Endodermal cell (in vitro differentiated cells): Measurements from ENCODE around the gene IGSF3. TPM values are rescaled to one million over a fixed set of nuclear protein-coding genes. Genes with fewer than 3 reads are reported as not detected.

Source experiments
- DNase-seq: peaks from one replicate; pipeline ENCODE4 v3.0.0-alpha.2; 2017
- H3K27ac ChIP-seq: 2 replicates; pipeline ENCODE4 v1.5.1; 2013; ENCODE audit warnings: mild to moderate bottlenecking, low read depth, low read length, moderate library complexity
- H3K27me3 ChIP-seq: 2 replicates; pipeline ENCODE4 v1.6.1; 2013; ENCODE audit warnings: mild to moderate bottlenecking, low read length, moderate library complexity; ENCODE audit not compliant: insufficient read depth, control insufficient read depth, poor library complexity, severe bottlenecking
- H3K36me3 ChIP-seq: 2 replicates; pipeline ENCODE4 v1.7.0; 2013; ENCODE audit warnings: mild to moderate bottlenecking, low read length, moderate library complexity; ENCODE audit not compliant: control insufficient read depth, insufficient read depth
- H3K4me1 ChIP-seq: one replicate; pipeline ENCODE4 v1.7.0; 2013; ENCODE audit warnings: low read length; ENCODE audit not compliant: control insufficient read depth, insufficient read depth
- H3K4me3 ChIP-seq: 2 replicates; pipeline ENCODE4 v1.5.1; 2013; ENCODE audit warnings: mild to moderate bottlenecking, low read length, moderate library complexity
- H3K9ac ChIP-seq: 2 replicates; pipeline ENCODE4 v1.6.1; 2013; ENCODE audit warnings: mild to moderate bottlenecking, low read length, moderate library complexity; ENCODE audit not compliant: poor library complexity, severe bottlenecking; ENCODE audit errors: extremely low read depth
- H3K9me3 ChIP-seq: 2 replicates; pipeline ENCODE4 v1.6.1; 2013; ENCODE audit warnings: mild to moderate bottlenecking, low read length, moderate library complexity; ENCODE audit not compliant: control insufficient read depth
- H3K27ac Mint-ChIP-seq: 2 replicates; pipeline ENCODE4 v1.8.0; 2020; ENCODE audit warnings: mixed read lengths
- H3K27me3 Mint-ChIP-seq: 2 replicates; pipeline ENCODE4 v1.8.0; 2021; ENCODE audit warnings: mild to moderate bottlenecking, mixed read lengths; ENCODE audit not compliant: insufficient read depth
- H3K36me3 Mint-ChIP-seq: 2 replicates; pipeline ENCODE4 v1.8.0; 2020; ENCODE audit warnings: low read depth, mixed read lengths
- H3K4me1 Mint-ChIP-seq: 2 replicates; pipeline ENCODE4 v1.8.0; 2020; ENCODE audit warnings: mixed read lengths
- H3K4me3 Mint-ChIP-seq: 2 replicates; pipeline ENCODE4 v1.8.0; 2020; ENCODE audit warnings: mild to moderate bottlenecking, moderate library complexity, mixed read lengths
- H3K9me3 Mint-ChIP-seq: 2 replicates; pipeline ENCODE4 v1.8.0; 2020; ENCODE audit warnings: mild to moderate bottlenecking, mixed read lengths
- CTCF ChIP-seq: fragments of 200-600 bp; sonication (generic); conservative IDR thresholded peaks from 2 replicates; pipeline ENCODE4 v1.5.0; 2021; ENCODE audit warnings: antibody characterized with exemption, mild to moderate bottlenecking
- WGBS, 2 experiments: methylation state at CpG; one replicate each; pipeline versions ENCODE4 v1.1.5 to v1.1.7; 2013; ENCODE audit warnings: missing lambda C conversion rate in 2 of 2, mixed read lengths in 1 of 2; ENCODE audit not compliant: insufficient coverage in 1 of 2, insufficient read length in 1 of 2; 5-methylcytosine and 5-hydroxymethylcytosine counted together
- total RNA-seq, 2 donors: library from RNA; stranded (reverse); fragmentation: NEBNext Ultra II Directional in 1 of 2; extraction: Animal tissue kit (Norgen Biotek cat#: 25700) in 1 of 2; gene quantifications; 2 replicates in 1 of 2; 3 replicates in 1 of 2; pipeline ENCODE4 v1.2.1, GENCODE V29; 2021

The IGSF3 gene
- total RNA-seq, 2 donors from 2014 or later, result 35.0 to 36.7 TPM

- WGBS, 2 experiments, result 92 to 97% methylated on average over 4 of the region's 4 CpGs
- Histone ChIP-seq H3K4me3 (no peak overlapping the region), H3K27ac (no peak overlapping the region), H3K4me1 (no peaks in the 10 kb centered on the region), H3K27me3 (no peaks in the 10 kb centered on the region), H3K36me3 (no peaks in the 10 kb centered on the region), H3K9me3 (peaks cover 5% of the 10 kb centered on the region), H3K9ac (no peak overlapping the region)
- peaks cover 3% of the 10 kb centered on the region for H3K4me1 Mint-ChIP-seq
- no peaks in the 10 kb centered on the region for H3K27me3 Mint-ChIP-seq
- H3K9me3 Mint-ChIP-seq, result peaks cover 22% of the 10 kb centered on the region
- no peak overlapping the region for H3K4me3 Mint-ChIP-seq
- H3K27ac Mint-ChIP-seq, result no peak overlapping the region
- no peak for TF ChIP-seq CTCF
- DNase-seq, result no peak
- peaks cover 18% of the 10 kb centered on the region for H3K36me3 Mint-ChIP-seq
Measured at GRCh38 chr1:116560704-116561490, 106.6 kb downstream of the IGSF3 start.

- H3K36me3 ChIP-seq, result no peaks in the 10 kb centered on the region
- H3K4me1 ChIP-seq, result no peaks in the 10 kb centered on the region
- H3K27ac ChIP-seq, result no peak overlapping the region
- H3K4me1 Mint-ChIP-seq, result peaks cover 13% of the 10 kb centered on the region
- no peaks in the 10 kb centered on the region for H3K27me3 ChIP-seq
- no peak overlapping the region for H3K4me3 ChIP-seq
- no peak overlapping the region for H3K27ac Mint-ChIP-seq
- H3K9me3 Mint-ChIP-seq, result peaks cover 22% of the 10 kb centered on the region
- 93 to 100% methylated on average over 5 to 8 of the region's 8 CpGs for WGBS, 2 experiments
- peaks cover 18% of the 10 kb centered on the region for H3K36me3 Mint-ChIP-seq
- H3K27me3 Mint-ChIP-seq, result no peaks in the 10 kb centered on the region
- no peak for DNase-seq
- no peak overlapping the region for H3K9ac ChIP-seq
- H3K4me3 Mint-ChIP-seq, result no peak overlapping the region
- TF ChIP-seq CTCF, result no peak
- H3K9me3 ChIP-seq, result peaks cover 5% of the 10 kb centered on the region
Measured at GRCh38 chr1:116559304-116559761, 108.2 kb downstream of the IGSF3 start.

- WGBS, 2 experiments, result 91% methylated on average over 1 of the region's 1 CpG; no CpG with 5 or more reads in 1 of the 2 experiments
Measured at GRCh38 chr1:116558571-116558970, 109.0 kb downstream of the IGSF3 start.

More at GRCh38 chr1:116558571-116558970, 109.0 kb downstream of the IGSF3 start:
- Histone ChIP-seq H3K4me3 (no peak overlapping the region), H3K9me3 (peaks cover 1% of the 10 kb centered on the region), H3K36me3 (no peaks in the 10 kb centered on the region), H3K4me1 (no peaks in the 10 kb centered on the region), H3K9ac (no peak overlapping the region), H3K27ac (no peak overlapping the region), H3K27me3 (no peaks in the 10 kb centered on the region)
- Mint-ChIP-seq H3K9me3 (peaks cover 14% of the 10 kb centered on the region), H3K27me3 (no peaks in the 10 kb centered on the region), H3K4me1 (peaks cover 13% of the 10 kb centered on the region), H3K36me3 (peaks cover 13% of the 10 kb centered on the region), H3K27ac (no peak overlapping the region), H3K4me3 (no peak overlapping the region)
- no peak for TF ChIP-seq CTCF
- DNase-seq, result no peak
